ENCODE results near the gene LRRC3.

GRCh38 chr21:44437696-44438431 lies 17.4 kb upstream of the LRRC3 start:
- no peak for TF ChIP-seq ZNF274 (IDR thresholded peaks at IDR 0.05; ENCODE audit: low read length)
- TF ChIP-seq ZNF274 (tag by site-specific recombination; IDR thresholded peaks at IDR 0.05; ENCODE audit: borderline replicate concordance): no peak
- no peak for TF ChIP-seq ZNF146 (tag by site-specific recombination; IDR thresholded peaks at IDR 0.05)

Data from HEK293 (cell line).